SH-SY5Y (cell line): ENCODE results near the gene TRIM47.

Experiments used
- GATA2 ChIP-seq: IDR thresholded peaks from 2 replicates; pipeline ENCODE4 v1.6.1; 2011; ENCODE audit warnings: mild to moderate bottlenecking, low read depth, low read length
- GATA3 ChIP-seq: IDR thresholded peaks from 2 replicates; pipeline ENCODE4 v1.6.1; 2011; ENCODE audit warnings: low read depth, mild to moderate bottlenecking, low read length, moderate library complexity

The TRIM47 gene

GRCh38 chr17:75891022-75891604, 12.7 kb upstream of the TRIM47 start:
- TF ChIP-seq GATA2 (no peak), GATA3 (no peak)

- no peak for TF ChIP-seq GATA2
- TF ChIP-seq GATA3, result no peak
Observed at GRCh38 chr17:75889454-75889853, 11.1 kb upstream of the TRIM47 start.

DNA sequence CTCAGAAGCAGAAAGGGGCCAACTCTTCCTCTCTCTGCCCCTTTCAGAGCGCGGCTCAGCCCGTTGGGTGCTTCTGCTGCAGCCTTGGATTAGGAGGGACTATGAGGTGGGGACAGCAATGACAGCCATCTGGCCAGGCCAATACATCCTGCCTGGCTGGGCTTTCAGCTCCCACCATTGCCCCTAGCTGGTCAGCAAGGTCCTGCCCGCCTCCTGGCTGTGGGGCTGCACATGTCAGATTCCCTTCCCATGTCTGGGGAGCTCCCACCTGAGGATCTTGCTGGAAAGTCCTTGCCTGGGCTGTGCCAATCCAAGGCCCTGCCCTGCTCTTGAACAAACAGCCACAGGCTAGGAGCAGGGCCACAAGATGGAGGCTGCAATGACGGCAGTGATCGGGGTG, 10.1 kb upstream of the TRIM47 start:
- no peak for TF ChIP-seq GATA2
- no peak for TF ChIP-seq GATA3

- TF ChIP-seq GATA3, result no peak
- no peak for TF ChIP-seq GATA2
Observed at GRCh38 chr17:75885431-75885830, 7.0 kb upstream of the TRIM47 start.

GRCh38 chr17:75881678-75882454, 3.5 kb upstream of the TRIM47 start:
- TF ChIP-seq GATA3, result no peak
- TF ChIP-seq GATA2, result no peak

GRCh38 chr17:75880266-75880665, 1.9 kb upstream of the TRIM47 start:
- TF ChIP-seq GATA3, result no peak

DNA sequence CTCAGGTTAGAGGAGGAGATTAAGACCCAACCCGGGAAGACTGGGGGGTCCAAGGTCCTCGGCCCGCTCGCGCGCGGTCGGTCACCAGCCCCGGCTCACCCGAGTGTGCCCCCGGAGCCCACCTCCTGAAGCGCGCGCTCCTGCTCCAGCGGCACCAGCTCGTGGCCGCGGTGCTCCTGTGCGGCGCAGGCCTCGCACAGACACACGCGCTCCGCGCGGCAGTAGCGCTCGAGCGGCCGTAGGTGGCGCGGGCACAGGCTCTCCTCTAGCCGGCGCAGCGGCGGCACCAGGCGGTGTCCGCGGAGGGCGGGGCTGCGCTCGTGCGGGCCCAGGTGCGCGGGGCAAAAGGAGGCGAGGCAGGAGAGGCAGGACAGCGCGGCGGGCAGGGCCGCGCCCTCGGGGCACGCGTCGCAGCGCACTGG, 618 bp downstream of the TRIM47 start:
- TF ChIP-seq GATA2, result no peak
- no peak for TF ChIP-seq GATA3

GRCh38 chr17:75876938-75877751, 1.2 kb downstream of the TRIM47 start:
- TF ChIP-seq GATA3 (no peak), GATA2 (no peak)

DNA sequence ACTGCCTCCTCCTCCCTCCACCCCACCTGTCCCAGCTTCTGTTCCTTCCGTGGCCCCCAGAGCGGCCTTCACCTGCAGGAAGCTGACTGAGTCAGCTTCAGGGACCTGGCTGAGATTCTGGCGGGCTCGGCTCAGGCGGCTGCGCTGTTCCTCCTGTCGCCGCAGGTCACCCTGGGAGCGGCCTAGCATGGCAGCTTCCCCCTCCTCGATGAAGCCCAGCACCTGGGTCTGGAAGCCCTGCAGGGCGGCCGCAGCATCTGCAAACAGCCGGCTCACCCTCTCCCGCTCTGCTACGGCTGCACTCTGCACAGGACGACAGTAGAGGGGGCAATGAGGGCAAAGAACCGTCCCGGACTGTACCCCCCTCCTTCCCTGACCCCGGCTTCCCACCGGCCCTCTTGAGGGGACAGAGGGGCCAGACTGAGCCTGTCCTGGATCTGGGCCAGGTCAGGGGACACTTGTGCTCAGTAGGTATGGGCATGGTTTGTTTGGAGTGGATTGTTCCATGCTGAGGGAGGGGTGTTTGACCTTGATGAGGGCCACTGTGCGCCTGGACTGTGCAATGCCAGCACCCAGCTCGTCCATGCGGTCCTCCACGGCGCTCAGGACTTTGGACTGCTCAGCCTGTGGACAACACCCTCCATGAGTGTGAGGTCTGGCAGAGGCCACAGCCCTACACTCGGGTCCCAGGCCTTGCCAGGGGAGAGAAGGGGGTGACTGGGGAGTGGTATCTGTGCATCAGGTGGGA, 2.0 kb downstream of the TRIM47 start:
- TF ChIP-seq GATA2 (no peak), GATA3 (no peak)

GRCh38 chr17:75875940-75876189, 2.5 kb downstream of the TRIM47 start:
- TF ChIP-seq GATA2, result no peak

GRCh38 chr17:75875182-75875939, 3.0 kb downstream of the TRIM47 start:
- TF ChIP-seq GATA3 (no peak), GATA2 (no peak)

DNA sequence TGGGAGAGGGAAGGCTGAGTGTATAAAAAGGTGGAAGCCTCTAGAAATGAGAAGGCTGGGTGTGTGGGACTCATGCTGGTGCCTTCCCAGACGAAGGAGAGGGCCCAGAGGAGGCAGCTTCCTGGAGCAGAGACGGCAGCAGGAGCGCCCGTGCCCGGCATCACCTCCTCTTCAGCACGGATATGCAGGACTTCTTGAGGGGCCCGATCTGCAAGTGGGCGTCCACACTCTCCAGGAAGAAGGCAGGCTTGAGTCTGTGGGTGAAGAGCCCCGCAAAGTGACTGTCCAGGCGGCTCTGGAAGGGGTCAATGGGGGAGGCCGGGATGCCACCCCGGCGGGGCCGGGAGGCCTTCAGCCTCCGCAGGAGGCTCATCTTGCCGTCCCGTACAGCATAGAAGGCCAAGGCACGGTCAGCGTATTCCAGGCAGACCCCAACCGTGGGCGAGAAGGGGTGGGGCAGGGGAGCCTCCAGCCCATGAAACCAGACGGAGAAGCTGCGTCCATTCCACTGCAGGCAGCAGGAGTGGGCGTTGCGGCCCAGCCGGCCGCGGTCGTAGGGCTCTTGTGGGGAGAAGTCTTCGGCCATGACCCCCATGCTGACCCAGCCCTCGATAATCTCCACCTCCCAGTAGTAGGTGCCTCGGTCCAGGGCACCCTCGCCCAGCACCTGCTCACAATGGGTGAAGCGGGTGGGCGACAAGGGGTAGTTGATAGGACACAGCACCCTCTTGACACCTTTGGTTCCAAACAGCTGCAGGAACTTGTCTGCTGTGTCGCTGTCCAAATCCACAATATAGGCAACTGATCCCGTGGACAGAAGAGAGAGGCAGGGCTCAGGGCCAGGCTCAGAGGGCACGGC, 3.8 kb downstream of the TRIM47 start:
- TF ChIP-seq GATA3 (no peak), GATA2 (no peak)
